Uterus (tissue), 4 donors: Measurements from ENCODE around the gene FCRL5. TPM values are rescaled to one million over a fixed set of nuclear protein-coding genes. Genes with fewer than 3 reads are reported as not detected.

ENCODE experiments used
- DNase-seq, 2 donors: peaks; one replicate each; pipeline ENCODE4 v3.0.0-alpha.2; 2019 to 2020
- H3K27ac ChIP-seq, 2 donors: fragments of 200-600 bp; sonication (generic); 1 replicate in 1 of 2; 2 replicates in 1 of 2; pipeline ENCODE4 v1.5.1; 2016 to 2018
- H3K27me3 ChIP-seq, 2 donors: fragments of 200-600 bp; sonication (generic); one replicate each; pipeline ENCODE4 v1.5.1; 2018 to 2019; ENCODE audit warnings: control low read depth in 1 of 2
- H3K36me3 ChIP-seq, 2 donors: fragments of 200-600 bp; sonication (generic); one replicate each; pipeline ENCODE4 v1.5.1; 2019; ENCODE audit warnings: control low read depth in 1 of 2
- H3K4me1 ChIP-seq, 2 donors: fragments of 200-600 bp; sonication (generic); one replicate each; pipeline ENCODE4 v1.5.1; 2018 to 2019; ENCODE audit warnings: control low read depth in 1 of 2
- H3K4me3 ChIP-seq, 2 donors: fragments of 200-600 bp; sonication (generic); 1 replicate in 1 of 2; 2 replicates in 1 of 2; pipeline ENCODE4 v1.5.1; 2018 to 2019; ENCODE audit warnings: mild to moderate bottlenecking in 1 of 2
- H3K9me3 ChIP-seq, 2 donors: fragments of 200-600 bp; sonication (generic); one replicate each; pipeline ENCODE4 v1.5.1; 2019; ENCODE audit warnings: control low read depth in 1 of 2
- CTCF ChIP-seq, 4 experiments: fragments of 200-600 bp in 2 of 4; fragments of 450-650 bp in 2 of 4; sonication (generic) in 2 of 4; IDR thresholded peaks; one replicate each; pipeline ENCODE4 v1.5.1; 2016 to 2019; ENCODE audit warnings: antibody characterized with exemption in 4 of 4, mild to moderate bottlenecking in 2 of 4, moderate library complexity in 1 of 4
- POLR2A ChIP-seq, 2 donors: fragments of 450-650 bp; IDR thresholded peaks; one replicate each; pipeline ENCODE4 v1.6.1; 2016; ENCODE audit warnings: antibody characterized with exemption in 2 of 2, mild to moderate bottlenecking in 1 of 2, moderate library complexity in 1 of 2
- intact Hi-C: fragments of 100-400 bp; cut with DNase I; formaldehyde crosslinking; loops from one replicate; pipeline ENCODE4 v1.15.1; 2023; ENCODE audit warnings: low total_unique reads
- total RNA-seq, 4 donors: library from RNA; depleted of rRNA in 3 of 4; stranded (reverse); fragments of >200 nt in 3 of 4; gene quantifications; one replicate each; pipeline versions ENCODE4 v1.1.0 to v1.2.4, GENCODE V29; 2014 to 2023
- donor health status: DM: yes; HTN: yes; CAD: no.

The FCRL5 gene
- total RNA-seq, 4 donors from 2014 or later, result 0.48 to 1.3 TPM; not detected in 2

DNA sequence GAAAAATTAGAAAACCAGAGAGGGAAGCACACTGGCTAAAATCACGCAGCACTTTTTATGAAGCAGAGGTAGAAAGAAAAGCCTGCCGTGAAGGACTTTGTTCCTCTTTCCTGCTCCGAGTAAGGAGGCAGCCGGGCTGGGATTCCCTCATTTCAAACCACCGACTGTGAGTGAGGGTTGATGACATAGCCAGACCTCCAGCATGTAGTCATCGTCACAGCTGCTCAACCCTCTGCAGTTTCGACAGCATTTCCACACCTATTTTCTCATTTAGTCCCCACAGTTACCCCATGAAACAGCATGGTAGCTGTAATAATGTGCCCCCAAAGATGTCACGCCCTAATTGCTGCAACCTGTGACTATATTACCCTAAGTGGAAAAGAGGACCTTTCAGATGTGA lies 35.3 kb downstream of the FCRL5 start:
- Histone ChIP-seq H3K36me3 (no peaks in the 10 kb centered on the region), H3K9me3 (no peaks in the 10 kb centered on the region), H3K4me1 (no peaks in the 10 kb centered on the region), H3K4me3 (no peak overlapping the region), H3K27ac (no peak overlapping the region), H3K27me3 (no peaks in the 10 kb centered on the region)
- TF ChIP-seq CTCF (IDR thresholded peaks at IDR 0.05), result no peak
- intact Hi-C loops, result no loop called here
- DNase-seq, result no peak

- no peak for DNase-seq
- intact Hi-C loops, result no loop called here
Measured at GRCh38 chr1:157515709-157516108, 36.6 kb downstream of the FCRL5 start.

DNA sequence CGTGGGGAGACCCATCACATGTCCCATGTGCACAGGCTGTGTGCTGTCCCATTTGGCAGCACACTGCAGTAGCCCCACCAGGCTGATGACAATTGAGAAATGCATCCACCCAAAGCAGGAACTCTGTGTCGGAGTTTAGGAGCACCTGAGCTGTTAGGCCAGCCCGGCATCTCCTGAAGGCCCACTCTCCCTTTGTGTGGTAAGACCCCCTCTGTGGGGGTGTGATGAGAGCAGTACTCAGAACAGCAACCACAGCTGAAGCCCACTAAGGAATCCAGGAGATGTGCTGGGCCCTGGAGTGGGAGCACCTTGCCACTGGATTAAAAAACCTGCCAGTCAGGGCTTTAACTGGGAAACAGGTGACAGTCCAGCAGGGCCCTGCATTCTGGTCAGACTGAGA lies 37.2 kb downstream of the FCRL5 start:
- intact Hi-C loops, result no loop called here
- H3K36me3 ChIP-seq, result no peaks in the 10 kb centered on the region
- TF ChIP-seq CTCF (IDR thresholded peaks at IDR 0.05), result no peak
- no peak for TF ChIP-seq POLR2A (IDR thresholded peaks at IDR 0.05)

More at GRCh38 chr1:157515709-157516108, 36.6 kb downstream of the FCRL5 start:
- Histone ChIP-seq H3K27ac (no peak overlapping the region), H3K4me1 (no peaks in the 10 kb centered on the region), H3K4me3 (no peak overlapping the region), H3K9me3 (no peaks in the 10 kb centered on the region), H3K27me3 (no peaks in the 10 kb centered on the region), H3K36me3 (no peaks in the 10 kb centered on the region)
- TF ChIP-seq CTCF (IDR thresholded peaks at IDR 0.05) (no peak), POLR2A (IDR thresholded peaks at IDR 0.05) (no peak)

GRCh38 chr1:157512036-157512969 lies 40.0 kb downstream of the FCRL5 start:
- H3K27me3 ChIP-seq, result no peaks in the 10 kb centered on the region
- intact Hi-C loops, result no loop called here
- no peak for DNase-seq
- H3K4me1 ChIP-seq, result no peaks in the 10 kb centered on the region
- no peaks in the 10 kb centered on the region for H3K36me3 ChIP-seq
- no peak overlapping the region for H3K4me3 ChIP-seq
- no peaks in the 10 kb centered on the region for H3K9me3 ChIP-seq
- no peak overlapping the region for H3K27ac ChIP-seq
- TF ChIP-seq POLR2A (IDR thresholded peaks at IDR 0.05) (no peak), CTCF (IDR thresholded peaks at IDR 0.05) (no peak)

More for the DNA sequence above, 37.2 kb downstream of the FCRL5 start:
- Histone ChIP-seq H3K27ac (no peak overlapping the region), H3K27me3 (no peaks in the 10 kb centered on the region), H3K4me3 (no peak overlapping the region), H3K4me1 (no peaks in the 10 kb centered on the region), H3K9me3 (no peaks in the 10 kb centered on the region)
- no peak for DNase-seq

GRCh38 chr1:157509546-157510232 lies 42.6 kb downstream of the FCRL5 start:
- Histone ChIP-seq H3K27me3 (no peaks in the 10 kb centered on the region), H3K4me1 (no peaks in the 10 kb centered on the region), H3K4me3 (no peak overlapping the region), H3K9me3 (no peaks in the 10 kb centered on the region), H3K27ac (no peak overlapping the region), H3K36me3 (no peaks in the 10 kb centered on the region)
- intact Hi-C loops, result no loop called here
- DNase-seq, result no peak
- TF ChIP-seq POLR2A (IDR thresholded peaks at IDR 0.05) (no peak), CTCF (IDR thresholded peaks at IDR 0.05) (no peak)
